A549 (cell line): ENCODE data around the gene BPIFB3. TPM values are rescaled to one million over a fixed set of nuclear protein-coding genes. Genes with fewer than 3 reads are reported as not detected.

ENCODE experiments used
- ATAC-seq, 2 experiments: fragments of 200-7000 bp in 1 of 2; fragments of >200 bp in 1 of 2; cut with Nextera tagmentation in 1 of 2; cut with Tn5 transposase in 1 of 2; 3 replicates each; pipeline versions ENCODE4 v1.8.0 to v1.9.1; 2018 to 2020; ENCODE audit warnings: mild to moderate bottlenecking in 1 of 2, moderate library complexity in 1 of 2
- CTCF ChIA-PET: fragments of 300-600 bp; sonication (Branson Sonifier 250); formaldehyde crosslinking; extraction: SDS; loops from one replicate; lab custom pipeline; 2021; ENCODE audit warnings: antibody characterized with exemption, inconsistent platforms; lab: Yijun Ruan, JAX
- POLR2A ChIA-PET: fragments of 350-600 bp; formaldehyde crosslinking; extraction: SDS; loops from one replicate; lab custom pipeline; 2021; ENCODE audit warnings: antibody characterized with exemption, inconsistent platforms; lab: Yijun Ruan, JAX
- DNase-seq, 2 experiments: peaks; one replicate each; pipeline versions ENCODE4 v3.0.0 to v3.0.0-alpha.2; 2011 to 2016; ENCODE audit warnings: low read depth in 1 of 2, low spot score in 1 of 2
- FAIRE-seq: peaks from 2 replicates; lab custom pipeline; 2011; peaks lifted over from hg19 to GRCh38; lab: Jason Lieb, UNC
- H3K27ac ChIP-seq, 2 experiments: fragments of >200 bp; sonication (Bioruptor Twin); formaldehyde crosslinking; 3 replicates each; pipeline ENCODE4 v1.5.1; 2016 to 2017
- H3K4me1 ChIP-seq: fragments of >200 bp; sonication (Bioruptor Twin); formaldehyde crosslinking; 3 replicates; pipeline ENCODE4 v1.6.1; 2016
- H3K4me2 ChIP-seq: fragments of >200 bp; sonication (Bioruptor Twin); formaldehyde crosslinking; 3 replicates; pipeline ENCODE4 v1.6.1; 2016
- H3K4me3 ChIP-seq: fragments of >200 bp; sonication (Bioruptor Twin); formaldehyde crosslinking; 3 replicates; pipeline ENCODE4 v1.5.1; 2016
- H3K9me3 ChIP-seq: fragments of >200 bp; sonication (Bioruptor Twin); formaldehyde crosslinking; 3 replicates; pipeline ENCODE4 v1.6.1; 2016
- CEBPB ChIP-seq, 2 experiments: fragments of >200 bp in 1 of 2; sonication (Bioruptor Twin) in 1 of 2; formaldehyde crosslinking in 1 of 2; IDR thresholded peaks; 2 replicates each; pipeline ENCODE4 v1.6.1; 2012 to 2016
- EHF ChIP-seq: fragments of 250-450 bp; sonication (Bioruptor Pico); IDR thresholded peaks from 2 replicates; pipeline ENCODE4 v1.5.0; 2020; ENCODE audit warnings: mild to moderate bottlenecking
- FOSB ChIP-seq: fragments of 250-450 bp; sonication (Bioruptor Pico); IDR thresholded peaks from 2 replicates; pipeline ENCODE4 v1.5.0; 2020; ENCODE audit warnings: mild to moderate bottlenecking, moderate library complexity
- GATA3 ChIP-seq: IDR thresholded peaks from 2 replicates; pipeline ENCODE4 v1.6.1; 2012; ENCODE audit warnings: borderline replicate concordance
- HDAC2 ChIP-seq: fragments of 200-600 bp; sonication (generic); IDR thresholded peaks from 2 replicates; pipeline ENCODE4 v1.6.1; 2016
- HOXA7 ChIP-seq: fragments of 250-450 bp; sonication (Bioruptor Pico); IDR thresholded peaks from 2 replicates; pipeline ENCODE4 v1.5.0; 2020; ENCODE audit warnings: mild to moderate bottlenecking, moderate library complexity
- HOXB13 ChIP-seq: fragments of 250-450 bp; sonication (Bioruptor Pico); IDR thresholded peaks from 2 replicates; pipeline ENCODE4 v1.5.0; 2020; ENCODE audit warnings: low read depth, mild to moderate bottlenecking, moderate library complexity
- HOXB5 ChIP-seq: fragments of 250-450 bp; sonication (Bioruptor Pico); IDR thresholded peaks from 2 replicates; pipeline ENCODE4 v1.5.0; 2020; ENCODE audit warnings: mild to moderate bottlenecking, moderate library complexity
- JUNB ChIP-seq: fragments of >200 bp; sonication (Bioruptor Twin); formaldehyde crosslinking; IDR thresholded peaks from 2 replicates; pipeline ENCODE4 v1.6.1; 2016
- KDM1A ChIP-seq: fragments of 200-600 bp; sonication (generic); IDR thresholded peaks from 2 replicates; pipeline ENCODE4 v1.6.1; 2016; ENCODE audit warnings: low read depth, mild to moderate bottlenecking
- KDM5A ChIP-seq: fragments of 200-600 bp; sonication (generic); IDR thresholded peaks from 2 replicates; pipeline ENCODE4 v1.6.1; 2016; ENCODE audit warnings: antibody characterized with exemption, mild to moderate bottlenecking
- MAFK ChIP-seq: fragments of 450-650 bp; IDR thresholded peaks from 2 replicates; pipeline ENCODE4 v1.6.1; 2014; ENCODE audit not compliant: partially characterized antibody
- NR3C1 ChIP-seq: fragments of >200 bp; sonication (Bioruptor Twin); formaldehyde crosslinking; IDR thresholded peaks from 3 replicates; pipeline ENCODE4 v1.6.1; 2017
- PHF8 ChIP-seq: fragments of 200-600 bp; sonication (generic); IDR thresholded peaks from 2 replicates; pipeline ENCODE4 v1.6.1; 2016; ENCODE audit warnings: low read depth, mild to moderate bottlenecking, antibody characterized with exemption, moderate library complexity, borderline replicate concordance
- POLR2A ChIP-seq: IDR thresholded peaks from 2 replicates; pipeline ENCODE4 v1.6.1; 2012; ENCODE audit warnings: mild to moderate bottlenecking, low read length
- POLR2AphosphoS2 ChIP-seq: conservative IDR thresholded peaks from 2 replicates; pipeline ENCODE4 v1.6.1; 2012; ENCODE audit warnings: low read length, improper control_type of control experiment, inconsistent platforms
- RAD21 ChIP-seq, 2 experiments: fragments of >200 bp in 1 of 2; sonication (Bioruptor Twin) in 1 of 2; formaldehyde crosslinking in 1 of 2; IDR thresholded peaks in 1 of 2; conservative IDR thresholded peaks in 1 of 2; 2 replicates in 1 of 2; 3 replicates in 1 of 2; pipeline ENCODE4 v1.6.1; 2012 to 2018; ENCODE audit warnings: inconsistent platforms in 1 of 2
- RARB ChIP-seq: fragments of 250-450 bp; sonication (Bioruptor Pico); IDR thresholded peaks from 2 replicates; pipeline ENCODE4 v1.8.0; 2021; ENCODE audit warnings: mild to moderate bottlenecking, moderate library complexity
- RCOR1 ChIP-seq: fragments of 150-350 bp; IDR thresholded peaks from 2 replicates; pipeline ENCODE4 v1.6.1; 2014; ENCODE audit warnings: antibody characterized with exemption, low read length, low read depth
- RFX5 ChIP-seq: fragments of 450-650 bp; IDR thresholded peaks from 2 replicates; pipeline ENCODE4 v1.7.1; 2014; ENCODE audit warnings: antibody characterized with exemption, mild to moderate bottlenecking, moderate library complexity
- SREBF2 ChIP-seq: fragments of 450-650 bp; IDR thresholded peaks from 2 replicates; pipeline ENCODE4 v1.6.1; 2014; ENCODE audit warnings: mild to moderate bottlenecking, moderate library complexity
- TP53 ChIP-seq: fragments of 250-450 bp; sonication (Bioruptor Pico); IDR thresholded peaks from 2 replicates; pipeline ENCODE4 v1.5.0; 2021; ENCODE audit warnings: mild to moderate bottlenecking, moderate library complexity
- ZC3H11A ChIP-seq: fragments of 450-650 bp; IDR thresholded peaks from 2 replicates; pipeline ENCODE4 v1.6.1; 2014; ENCODE audit warnings: antibody characterized with exemption, mild to moderate bottlenecking
- ZSCAN20 ChIP-seq: fragments of 250-450 bp; sonication (Bioruptor Pico); IDR thresholded peaks from 2 replicates; pipeline ENCODE4 v1.8.0; 2022; ENCODE audit warnings: mild to moderate bottlenecking, moderate library complexity
- WGBS: methylation state at CpG from one replicate; pipeline ENCODE4 v1.1.6; 2017; ENCODE audit errors: missing lambda C conversion rate; 5-methylcytosine and 5-hydroxymethylcytosine counted together
- polyA plus RNA-seq, 4 experiments: library from polyadenylated mRNA; depleted of rRNA in 3 of 4; stranded (reverse); fragments of >200 nt; fragmentation: RNase III in 1 of 4; extraction: RNeasy Plus Mini Kit Qiagen cat#74134 plus additional on column Dnase treatment in 1 of 4; gene quantifications; 2 replicates in 3 of 4; 3 replicates in 1 of 4; pipeline ENCODE4 v1.2.3, GENCODE V29; 2011 to 2017
- TF ChIP-seq, protein P1 (sequence below): fragments of 150-350 bp; IDR thresholded peaks from 2 replicates; pipeline ENCODE4 v1.6.1; 2014; ENCODE audit warnings: low read depth, mild to moderate bottlenecking, low read length
- TF ChIP-seq, protein P2 (sequence below): IDR thresholded peaks from 2 replicates; pipeline ENCODE4 v1.6.1; 2012
- TF ChIP-seq, protein P3 (sequence below): IDR thresholded peaks from 2 replicates; pipeline ENCODE4 v1.6.1; 2012

The BPIFB3 gene
- polyA plus RNA-seq, 2 of the 4 experiments (the other 2 are of a cell fraction) = not detected

DNA sequence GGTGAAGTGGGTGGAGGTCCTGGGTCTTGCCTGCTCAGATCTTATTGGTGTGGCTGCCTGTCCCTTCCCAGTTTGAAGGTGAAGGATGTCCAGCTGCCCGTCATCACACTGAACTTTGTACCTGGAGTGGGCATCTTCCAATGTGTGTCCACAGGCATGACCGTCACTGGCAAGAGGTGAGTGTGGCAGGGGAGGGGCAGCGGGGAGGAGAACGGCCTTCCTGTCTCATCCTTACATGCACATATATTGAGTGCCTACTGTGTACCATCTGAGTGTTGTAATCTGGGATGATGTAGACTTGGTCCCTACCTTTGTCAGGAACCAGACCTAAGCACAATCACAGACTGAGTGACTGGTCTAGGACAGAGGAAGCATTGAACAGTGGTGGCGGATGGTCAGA, 19.6 kb upstream of the BPIFB3 start (continued):
- no peak for TF ChIP-seq PHF8
- no peak for TF ChIP-seq RCOR1
- TF ChIP-seq, all 56 proteins: peak for 0

DNA sequence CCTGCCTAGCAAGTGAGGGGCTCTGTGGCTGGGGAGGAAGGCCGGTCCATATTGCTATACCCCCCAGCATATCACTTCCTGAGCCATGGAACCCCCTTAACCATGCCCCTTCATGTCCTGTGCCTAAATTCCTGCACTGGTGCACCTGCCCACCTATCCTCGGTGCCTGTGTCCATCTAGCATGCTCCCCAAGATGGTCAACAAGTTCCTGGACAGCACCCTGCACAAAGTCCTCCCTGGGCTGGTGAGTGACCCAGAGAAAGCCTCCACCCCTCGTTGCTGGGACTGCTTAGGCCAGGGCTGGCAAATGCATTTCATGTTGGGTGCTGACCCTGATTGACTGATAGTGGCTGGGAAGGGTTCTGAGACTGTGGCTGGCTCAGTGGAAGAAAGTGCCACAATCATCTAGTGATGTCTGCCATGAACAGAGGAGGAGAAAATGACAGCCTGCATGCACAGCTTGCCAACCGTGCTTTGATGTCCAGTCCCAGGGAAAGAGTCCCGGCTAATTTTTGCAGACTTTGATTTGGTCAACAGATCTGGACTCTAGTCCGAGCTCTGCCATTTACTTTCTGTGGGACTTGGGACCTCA, 18.7 kb upstream of the BPIFB3 start:
- no peaks in the 10 kb centered on the region for H3K9me3 ChIP-seq
- TF ChIP-seq NR3C1 = no peak
- TF ChIP-seq JUNB = no peak
- TF ChIP-seq, protein P1, sequence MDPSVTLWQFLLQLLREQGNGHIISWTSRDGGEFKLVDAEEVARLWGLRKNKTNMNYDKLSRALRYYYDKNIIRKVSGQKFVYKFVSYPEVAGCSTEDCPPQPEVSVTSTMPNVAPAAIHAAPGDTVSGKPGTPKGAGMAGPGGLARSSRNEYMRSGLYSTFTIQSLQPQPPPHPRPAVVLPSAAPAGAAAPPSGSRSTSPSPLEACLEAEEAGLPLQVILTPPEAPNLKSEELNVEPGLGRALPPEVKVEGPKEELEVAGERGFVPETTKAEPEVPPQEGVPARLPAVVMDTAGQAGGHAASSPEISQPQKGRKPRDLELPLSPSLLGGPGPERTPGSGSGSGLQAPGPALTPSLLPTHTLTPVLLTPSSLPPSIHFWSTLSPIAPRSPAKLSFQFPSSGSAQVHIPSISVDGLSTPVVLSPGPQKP = no peak
- TF ChIP-seq ZSCAN20 = no peak
- TF ChIP-seq RARB (CRISPR knock-in tag) = no peak
- TF ChIP-seq EHF (CRISPR knock-in tag) = no peak
- TF ChIP-seq SREBF2 = no peak
- TF ChIP-seq FOSB = no peak
- no peak for TF ChIP-seq TP53 (CRISPR knock-in tag)
- TF ChIP-seq PHF8 = no peak
- 18% methylated on average over 6 of the region's 6 CpGs for WGBS
- FAIRE-seq (no peak), ATAC-seq (no peak), DNase-seq (no peak)
- no peak overlapping the region for H3K27ac ChIP-seq
- ChIA-PET POLR2A (no interaction called here), CTCF (no interaction called here)
- H3K4me3 ChIP-seq = no peak overlapping the region
- no peak overlapping the region for H3K4me2 ChIP-seq
- no peaks in the 10 kb centered on the region for H3K4me1 ChIP-seq

DNA sequence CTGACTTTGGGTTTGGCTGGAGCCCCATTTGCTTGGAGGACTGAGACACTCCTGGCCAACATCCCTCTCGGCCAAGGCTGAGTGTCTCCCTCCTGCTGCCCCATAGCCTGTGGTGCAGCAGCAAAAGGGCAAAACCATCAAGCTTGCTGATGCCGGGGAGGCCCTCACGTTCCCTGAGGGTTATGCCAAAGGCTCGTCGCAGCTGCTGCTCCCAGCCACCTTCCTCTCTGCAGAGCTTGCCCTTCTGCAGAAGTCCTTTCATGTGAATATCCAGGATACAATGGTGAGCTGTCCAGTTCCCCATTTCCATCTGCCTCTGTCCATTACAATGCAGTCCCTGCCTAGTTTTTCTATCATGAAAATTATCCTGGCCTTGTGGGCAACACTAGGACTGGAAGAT, 16.2 kb upstream of the BPIFB3 start:
- no peak for ATAC-seq
- Histone ChIP-seq H3K4me1 (no peaks in the 10 kb centered on the region), H3K9me3 (no peaks in the 10 kb centered on the region), H3K4me3 (no peak overlapping the region), H3K27ac (no peak overlapping the region), H3K4me2 (no peak overlapping the region)
- no peak for DNase-seq
- TF ChIP-seq KDM5A = no peak
- no peak for TF ChIP-seq KDM1A
- TF ChIP-seq, protein P2, sequence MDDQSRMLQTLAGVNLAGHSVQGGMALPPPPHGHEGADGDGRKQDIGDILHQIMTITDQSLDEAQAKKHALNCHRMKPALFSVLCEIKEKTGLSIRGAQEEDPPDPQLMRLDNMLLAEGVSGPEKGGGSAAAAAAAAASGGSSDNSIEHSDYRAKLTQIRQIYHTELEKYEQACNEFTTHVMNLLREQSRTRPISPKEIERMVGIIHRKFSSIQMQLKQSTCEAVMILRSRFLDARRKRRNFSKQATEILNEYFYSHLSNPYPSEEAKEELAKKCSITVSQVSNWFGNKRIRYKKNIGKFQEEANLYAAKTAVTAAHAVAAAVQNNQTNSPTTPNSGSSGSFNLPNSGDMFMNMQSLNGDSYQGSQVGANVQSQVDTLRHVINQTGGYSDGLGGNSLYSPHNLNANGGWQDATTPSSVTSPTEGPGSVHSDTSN = no peak
- no peak for TF ChIP-seq HOXB5 (CRISPR knock-in tag)
- TF ChIP-seq GATA3 = no peak
- no peak for TF ChIP-seq HOXB13 (CRISPR knock-in tag)
- TF ChIP-seq PHF8 = no peak
- TF ChIP-seq CEBPB (IDR thresholded peaks at IDR 0.05) = no peak
- TF ChIP-seq HDAC2 = no peak
- TF ChIP-seq, protein P3, sequence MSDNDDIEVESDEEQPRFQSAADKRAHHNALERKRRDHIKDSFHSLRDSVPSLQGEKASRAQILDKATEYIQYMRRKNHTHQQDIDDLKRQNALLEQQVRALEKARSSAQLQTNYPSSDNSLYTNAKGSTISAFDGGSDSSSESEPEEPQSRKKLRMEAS = no peak
- TF ChIP-seq MAFK = no peak
- no peak for TF ChIP-seq RARB (CRISPR knock-in tag)
- no peak for TF ChIP-seq POLR2AphosphoS2
- TF ChIP-seq HOXA7 (CRISPR knock-in tag) = no peak
- no peak for TF ChIP-seq ZC3H11A
- no peak for TF ChIP-seq POLR2A
- no peak for TF ChIP-seq RFX5
- no peak for TF ChIP-seq RAD21 (conservative IDR thresholded peaks at IDR 0.05 in 1 of 2, IDR thresholded peaks at IDR 0.05 in 1 of 2)
- FAIRE-seq = no peak
- whole genome bisulfite sequencing = 3% methylated on average over 5 of the region's 5 CpGs
- ChIA-PET CTCF (no interaction called here), POLR2A (no interaction called here)
